HG03066 (cell line): ENCODE results near the gene VSTM2L.

Experiments
- ATAC-seq: cut with Tn5 transposase; IDR thresholded peaks from one replicate; pipeline ENCODE4 v1.9.1; 2021; ENCODE audit warnings: low read depth; ENCODE audit not compliant: unreplicated experiment

Gene VSTM2L

GRCh38 chr20:37899105-37900045 is 3.6 kb upstream of the VSTM2L start:
- no peak for ATAC-seq

GRCh38 chr20:37901240-37901639 is 1.7 kb upstream of the VSTM2L start:
- no peak for ATAC-seq

DNA sequence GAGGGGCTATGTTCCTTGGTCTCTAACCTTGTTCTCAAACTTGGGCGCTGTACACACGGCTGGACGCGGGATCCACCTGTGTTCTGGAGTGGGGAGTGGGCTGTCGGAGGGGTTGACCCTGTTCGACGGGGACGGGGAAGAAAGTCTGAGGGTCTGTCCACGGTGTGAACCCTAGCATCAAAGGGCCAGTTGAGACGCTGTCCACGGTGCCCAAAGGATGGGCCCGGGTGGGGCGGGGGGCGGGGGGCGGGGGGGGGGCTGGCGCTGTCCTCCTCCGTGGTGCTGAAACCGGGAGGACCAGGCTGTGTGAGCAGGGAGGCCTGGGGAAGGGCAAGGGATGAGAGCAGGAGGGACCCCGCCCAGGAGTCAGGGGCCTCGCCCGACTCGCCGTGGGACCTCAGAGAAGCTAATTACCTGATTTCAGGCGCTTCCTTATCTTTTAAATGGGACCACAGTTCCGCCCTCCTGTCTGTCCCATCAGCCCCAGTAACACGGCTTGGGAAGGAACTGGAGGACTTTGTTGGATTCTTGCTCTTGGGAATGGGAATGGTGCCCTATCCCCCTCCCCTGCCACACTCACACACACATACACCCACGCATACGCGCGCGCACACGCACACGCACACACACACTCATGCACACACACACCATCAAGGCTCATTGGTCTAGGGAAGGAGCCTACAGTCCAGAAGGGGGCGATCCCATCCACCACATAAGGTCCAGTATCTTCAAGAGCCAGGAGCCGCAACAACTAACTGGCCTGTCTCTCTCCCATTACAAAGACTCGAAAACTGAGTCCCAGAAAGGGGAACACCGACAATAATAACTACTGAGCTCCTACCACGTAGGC is 1.0 kb upstream of the VSTM2L start:
- ATAC-seq: no peak

DNA sequence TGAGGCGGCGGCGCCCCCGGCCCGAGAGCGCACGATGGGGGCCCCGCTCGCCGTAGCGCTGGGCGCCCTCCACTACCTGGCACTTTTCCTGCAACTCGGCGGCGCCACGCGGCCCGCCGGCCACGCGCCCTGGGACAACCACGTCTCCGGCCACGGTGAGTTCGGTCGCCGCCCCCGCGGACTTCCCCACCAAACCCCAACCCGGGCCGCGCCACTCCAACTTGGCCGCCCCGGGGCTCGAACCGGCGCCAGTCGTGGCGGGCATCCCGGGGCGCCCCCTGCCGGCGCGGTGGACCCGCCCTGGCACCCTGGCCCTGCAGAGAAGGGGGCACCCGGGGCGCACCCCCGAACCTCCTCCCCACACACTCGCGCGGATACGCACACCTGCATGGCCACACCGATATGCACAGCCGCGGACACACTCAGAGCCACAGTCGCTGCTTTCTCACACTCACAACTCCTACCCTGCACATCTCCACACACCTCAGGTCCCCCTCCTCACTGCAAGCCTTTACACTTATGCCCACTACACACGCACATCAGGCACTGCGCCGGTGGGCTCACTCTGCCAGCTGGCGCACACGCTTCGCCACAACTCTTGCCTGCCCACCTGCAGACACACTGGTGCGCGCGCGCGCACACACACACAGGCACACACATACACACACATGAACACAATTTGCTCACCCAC is 535 bp downstream of the VSTM2L start:
- ATAC-seq: no peak

DNA sequence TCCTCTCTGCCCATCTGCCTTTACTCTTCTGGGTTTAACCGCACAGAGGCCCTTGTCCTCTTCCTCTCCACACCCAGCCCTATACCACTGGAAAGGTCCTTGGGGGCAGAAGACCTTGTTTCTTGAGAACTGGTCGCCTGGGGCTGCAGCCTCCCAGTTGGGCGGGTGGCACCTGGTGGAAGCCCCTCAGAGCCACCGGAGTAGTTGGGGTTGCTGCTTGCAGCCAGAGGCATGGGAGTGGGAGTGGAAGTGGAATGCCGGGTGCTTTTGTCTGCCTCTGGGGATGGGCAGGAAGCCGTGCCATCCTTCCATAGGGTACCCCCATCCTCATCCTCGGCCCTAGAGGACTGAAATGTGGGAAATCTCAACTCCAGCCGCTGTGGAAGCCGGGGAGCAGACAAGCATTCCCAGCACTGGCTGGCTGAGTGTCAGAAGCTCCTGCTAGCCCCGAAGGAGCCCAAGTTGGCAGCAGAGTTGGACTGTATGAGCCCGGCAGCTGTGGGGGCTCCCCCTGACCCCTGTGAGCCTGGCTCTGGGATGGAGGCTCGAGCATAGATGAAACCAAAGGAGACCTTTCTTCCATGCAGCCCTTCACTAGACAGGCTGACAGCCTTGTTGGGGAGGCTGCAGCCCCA is 1.2 kb downstream of the VSTM2L start:
- ATAC-seq: no peak

DNA sequence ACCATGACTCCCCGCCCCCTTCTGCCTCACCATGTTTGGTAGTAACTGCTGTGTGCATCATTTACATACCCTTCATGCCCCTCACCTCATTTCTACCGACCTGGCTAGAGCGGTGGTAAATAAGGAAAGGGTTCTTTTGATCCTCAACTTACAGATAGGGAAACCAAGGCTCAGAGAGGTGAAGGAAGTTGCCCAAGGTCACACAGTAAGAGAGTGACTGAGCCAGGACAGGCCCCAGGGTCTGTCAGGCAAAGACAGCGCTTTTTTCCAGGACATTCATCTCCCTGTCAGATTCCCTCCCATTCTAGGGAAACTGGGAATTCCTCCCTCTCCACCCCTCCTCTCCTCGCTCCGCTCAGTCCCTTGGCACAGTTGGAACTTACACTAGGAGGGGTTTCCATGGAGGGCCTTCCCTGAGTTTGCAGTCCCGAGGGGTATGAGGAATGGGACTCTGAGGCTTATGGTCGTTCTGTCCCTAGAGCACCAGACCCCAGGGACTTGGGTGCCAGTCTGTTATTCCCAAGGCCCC is 2.0 kb downstream of the VSTM2L start:
- ATAC-seq: no peak

- no peak for ATAC-seq
Observed at GRCh38 chr20:37905671-37906613, 3.0 kb downstream of the VSTM2L start.

- ATAC-seq: no peak
Observed at GRCh38 chr20:37907330-37907676, 4.4 kb downstream of the VSTM2L start.

DNA sequence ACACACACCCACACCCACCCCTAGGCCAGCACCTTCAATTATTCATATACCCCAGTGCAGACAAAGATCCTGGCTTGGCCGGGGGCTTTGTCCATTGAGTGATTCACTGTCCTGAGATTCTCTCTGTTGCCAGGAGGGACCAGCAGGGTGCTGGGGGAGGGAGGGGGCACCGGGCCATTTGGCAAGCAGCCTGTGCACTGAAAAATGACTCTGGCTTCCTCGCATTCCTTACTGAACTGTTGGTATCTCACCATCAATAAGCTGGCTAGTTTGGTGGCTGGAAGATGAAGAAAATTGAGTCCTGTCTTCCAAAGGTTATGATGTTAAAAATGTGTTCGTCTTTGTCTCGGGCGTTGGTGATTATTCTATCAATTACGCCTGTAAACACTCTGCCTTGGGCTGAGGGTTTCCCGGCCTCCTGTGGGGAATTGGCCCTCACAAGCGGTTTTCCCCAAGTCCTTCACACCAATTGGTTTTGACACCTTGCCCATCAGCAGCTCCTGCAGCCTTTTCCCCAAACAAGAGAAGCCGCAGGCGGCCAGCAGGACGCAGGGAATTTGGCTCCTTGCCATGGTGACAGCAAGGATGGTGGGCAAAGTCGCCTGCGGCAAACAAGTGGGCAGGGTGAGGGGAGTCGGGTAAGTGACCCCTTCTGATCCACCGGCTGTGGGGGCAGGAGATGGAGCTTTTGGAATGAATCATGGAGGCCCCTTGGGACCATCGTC is 4.9 kb downstream of the VSTM2L start:
- ATAC-seq: no peak

GRCh38 chr20:37911261-37911660 is 8.3 kb downstream of the VSTM2L start:
- ATAC-seq: no peak

DNA sequence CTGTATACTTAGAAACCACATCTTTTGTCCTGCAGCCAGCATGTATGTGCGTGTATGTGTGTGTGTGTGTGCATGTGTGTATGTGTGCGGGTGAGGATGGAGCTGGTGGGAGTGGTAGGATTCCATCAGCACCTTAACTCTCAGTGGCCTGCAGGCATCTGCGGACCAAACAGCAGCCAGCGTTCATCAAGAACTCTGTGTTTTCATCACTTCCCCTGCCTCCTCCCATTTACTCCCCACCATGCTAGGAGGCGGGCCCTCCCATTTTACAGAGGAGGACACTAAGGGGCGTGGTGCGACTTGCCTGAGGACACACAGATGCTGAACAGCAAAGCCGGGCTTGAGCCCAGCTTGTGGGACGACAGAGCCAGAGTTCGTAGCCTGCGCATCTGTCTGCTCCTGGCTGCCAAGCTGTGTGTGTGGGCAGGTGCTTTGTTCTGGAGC is 8.9 kb downstream of the VSTM2L start:
- no peak for ATAC-seq

- no peak for ATAC-seq
Observed at GRCh38 chr20:37912874-37913273, 9.9 kb downstream of the VSTM2L start.

- no peak for ATAC-seq
Observed at GRCh38 chr20:37913567-37914366, 10.8 kb downstream of the VSTM2L start.

DNA sequence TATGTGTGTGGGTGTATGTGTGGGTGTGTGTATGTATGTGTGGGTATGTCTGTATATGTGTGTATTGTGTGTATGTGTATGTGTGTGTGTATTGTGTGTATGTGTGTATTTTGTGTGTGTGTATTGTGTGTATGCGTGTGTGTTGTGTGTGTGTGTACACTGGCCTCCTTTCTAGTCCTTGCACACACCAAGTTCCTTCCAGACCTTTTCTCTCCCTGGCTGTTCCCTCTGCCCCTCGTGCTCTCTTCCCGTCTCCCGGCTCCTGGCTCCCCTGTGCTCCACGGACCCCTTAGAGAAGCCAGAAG is 11.4 kb downstream of the VSTM2L start:
- ATAC-seq: no peak

DNA sequence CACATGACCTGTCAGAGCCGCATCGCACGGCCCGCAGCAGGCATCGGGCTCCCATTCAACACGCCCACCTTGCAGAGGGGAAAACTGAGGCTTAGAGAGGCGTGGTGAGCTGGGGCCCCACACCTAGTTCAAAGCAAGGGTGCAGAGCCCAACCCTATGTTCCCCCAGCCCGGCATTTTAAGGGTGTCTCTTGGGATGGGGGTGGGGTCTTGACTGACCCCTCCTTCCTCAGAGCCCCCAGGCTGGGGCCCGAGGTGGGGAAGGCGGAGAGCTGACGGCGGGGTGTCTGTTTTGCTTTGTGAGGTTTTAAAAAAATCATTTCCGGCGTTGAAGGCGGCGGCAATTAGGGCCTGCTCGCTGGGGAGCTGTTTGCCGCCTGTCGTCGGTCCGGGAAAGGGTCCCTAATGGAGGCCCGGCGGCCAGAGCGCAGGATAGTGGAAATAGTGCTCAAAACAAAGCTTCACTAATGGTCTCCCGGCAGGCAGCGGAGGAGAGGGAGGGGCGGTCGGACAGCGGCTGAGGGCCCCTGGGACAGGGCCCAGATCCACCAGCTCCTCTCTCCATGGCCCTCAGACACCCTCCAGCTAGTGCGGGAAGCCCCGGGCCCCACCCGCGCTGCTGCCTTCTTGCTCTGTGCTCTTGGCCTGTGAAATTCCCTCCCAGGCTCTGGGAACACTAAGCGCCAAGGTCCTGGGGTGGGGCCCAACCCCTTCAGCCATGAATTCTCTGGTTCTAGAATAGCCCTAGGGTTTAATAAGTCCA is 11.9 kb downstream of the VSTM2L start:
- ATAC-seq: no peak

- no peak for ATAC-seq
Observed at GRCh38 chr20:37915434-37915787, 12.5 kb downstream of the VSTM2L start.
